T-cell (primary cell): ENCODE results near the gene CROCC2. TPM values are rescaled to one million over a fixed set of nuclear protein-coding genes. Genes with fewer than 3 reads are reported as not detected.
A peak's percentile ranks its signal among the peaks of the same experiment; 100 is the strongest.

Experiments used
- ATAC-seq, 4 experiments: fragments of 200-7000 bp in 3 of 4; fragments of 150-1000 bp in 1 of 4; cut with Tn5 transposase; replicated peaks in 1 of 4; 1 replicate in 3 of 4; 2 replicates in 1 of 4; pipeline ENCODE4 v1.10.0; 2021; ENCODE audit warnings: moderate library complexity in 3 of 4, mild to moderate bottlenecking in 2 of 4, moderate number of reproducible peaks in 1 of 4
- CTCF ChIA-PET, 2 donors: fragments of 300-600 bp; sonication (Branson Sonifier 250); formaldehyde crosslinking; loops; one replicate each; lab custom pipeline; 2022; ENCODE audit warnings: antibody characterized with exemption in 2 of 2; lab: Charles Lee
- POLR2A ChIA-PET, 2 donors: fragments of 300-600 bp; sonication (Branson Sonifier 250); formaldehyde crosslinking; loops; one replicate each; lab custom pipeline; 2022; ENCODE audit warnings: antibody characterized with exemption in 2 of 2; lab: Charles Lee
- DNase-seq, 35 experiments: peaks; one replicate each; pipeline versions ENCODE4 v3.0.0 to v3.0.0-alpha.2; 2013 to 2023
- H3K27ac ChIP-seq: one replicate; pipeline ENCODE4 v1.5.1; 2013; ENCODE audit warnings: low read length
- H3K27me3 ChIP-seq, 2 experiments: replicated peaks in 1 of 2; 1 replicate in 1 of 2; 2 replicates in 1 of 2; pipeline versions ENCODE4 v1.6.1 to v1.7.0; 2013; ENCODE audit warnings: low read length in 1 of 2, mixed read lengths in 1 of 2; ENCODE audit not compliant: control insufficient read depth in 2 of 2, insufficient read depth in 2 of 2; ENCODE audit errors: extremely low read depth in 1 of 2
- H3K36me3 ChIP-seq, 2 donors: 1 replicate in 1 of 2; 2 replicates in 1 of 2; pipeline versions ENCODE4 v1.6.1 to v1.7.0; 2013; ENCODE audit warnings: low read length in 1 of 2; ENCODE audit not compliant: control insufficient read depth in 2 of 2, insufficient read depth in 1 of 2; ENCODE audit errors: extremely low read depth in 1 of 2
- H3K4me1 ChIP-seq, 2 experiments: 1 replicate in 1 of 2; 2 replicates in 1 of 2; pipeline versions ENCODE4 v1.6.1 to v1.7.0; 2013; ENCODE audit warnings: low read length in 2 of 2, mixed read lengths in 1 of 2; ENCODE audit not compliant: insufficient read depth in 2 of 2, control insufficient read depth in 1 of 2; ENCODE audit errors: extremely low read depth in 1 of 2
- H3K4me3 ChIP-seq, 2 donors: 1 replicate in 1 of 2; 2 replicates in 1 of 2; pipeline versions ENCODE4 v1.5.1 to v1.7.0; 2013; ENCODE audit warnings: mild to moderate bottlenecking in 2 of 2, low read length in 1 of 2, moderate library complexity in 1 of 2; ENCODE audit not compliant: control insufficient read depth in 1 of 2; ENCODE audit errors: extremely low read depth in 1 of 2
- H3K9me3 ChIP-seq: 2 replicates; pipeline ENCODE4 v1.7.0; 2013
- H3K27ac Mint-ChIP-seq, 2 donors: one replicate each; pipeline ENCODE4 v1.8.0; 2020 to 2021; ENCODE audit warnings: mild to moderate bottlenecking in 2 of 2, mixed read lengths in 2 of 2
- H3K27me3 Mint-ChIP-seq, 2 donors: one replicate each; pipeline ENCODE4 v1.8.0; 2021 to 2022; ENCODE audit warnings: mixed read lengths in 2 of 2
- H3K36me3 Mint-ChIP-seq: one replicate; pipeline ENCODE4 v1.8.0; 2021; ENCODE audit warnings: mixed read lengths
- H3K4me1 Mint-ChIP-seq, 3 donors: one replicate each; pipeline ENCODE4 v1.8.0; 2020 to 2022; ENCODE audit warnings: mixed read lengths in 3 of 3, mild to moderate bottlenecking in 1 of 3
- H3K4me3 Mint-ChIP-seq, 3 donors: one replicate each; pipeline ENCODE4 v1.8.0; 2020 to 2022; ENCODE audit warnings: mild to moderate bottlenecking in 3 of 3, mixed read lengths in 3 of 3, moderate library complexity in 3 of 3
- H3K9me3 Mint-ChIP-seq, 3 donors: one replicate each; pipeline ENCODE4 v1.8.0; 2020 to 2022; ENCODE audit warnings: mixed read lengths in 3 of 3
- WGBS: methylation state at CpG from one replicate; pipeline ENCODE4 v1.1.5; 2013; ENCODE audit warnings: missing lambda C conversion rate; ENCODE audit not compliant: insufficient coverage; 5-methylcytosine and 5-hydroxymethylcytosine counted together
- total RNA-seq, 35 experiments: library from RNA in 6 of 35; stranded (reverse) in 6 of 35; fragments of 120-200 nt in 1 of 35; gene quantifications; one replicate each; pipeline versions ENCODE4 v1.2.1 to v1.2.4 and lab custom pipeline; 2013 to 2026

Gene CROCC2
- total RNA-seq, 5 donors from 2014 or later (not counting 1 experiment from before 2014, with no cell fraction given), result not detected

- no peaks in the 10 kb centered on the region for H3K4me1 ChIP-seq
- no peak overlapping the region for H3K27ac ChIP-seq
- H3K4me1 Mint-ChIP-seq, result no peaks in the 10 kb centered on the region
- WGBS, result 76% methylated on average over 7 of the region's 23 CpGs
- H3K9me3 Mint-ChIP-seq, result peaks cover 3 to 19% (median 12%) of the 10 kb centered on the region in 3 donors
- peaks cover 2% of the 10 kb centered on the region for H3K36me3 Mint-ChIP-seq
- H3K4me3 Mint-ChIP-seq, result no peak overlapping the region
- H3K27me3 ChIP-seq, result peaks cover 0 to 38% of the 10 kb centered on the region in 2 experiments
- ChIA-PET POLR2A (no interaction called here), CTCF (no interaction called here)
- DNase-seq (no peak), ATAC-seq (no peak)
- no peaks in the 10 kb centered on the region for H3K9me3 ChIP-seq
- H3K36me3 ChIP-seq, result no peaks in the 10 kb centered on the region
- H3K4me3 ChIP-seq, result no peak overlapping the region
- H3K27ac Mint-ChIP-seq, result no peak overlapping the region
- H3K27me3 Mint-ChIP-seq, result peaks cover 3 to 9% of the 10 kb centered on the region in 2 donors
Measured at GRCh38 chr2:240933966-240934700, 28.0 kb downstream of the CROCC2 start.

- Mint-ChIP-seq H3K9me3 (peaks cover 3 to 19% (median 12%) of the 10 kb centered on the region in 3 donors), H3K4me1 (no peaks in the 10 kb centered on the region), H3K4me3 (no peak overlapping the region), H3K36me3 (peaks cover 2% of the 10 kb centered on the region), H3K27ac (no peak overlapping the region), H3K27me3 (peaks cover 7 to 11% of the 10 kb centered on the region in 2 donors)
- ATAC-seq (no peak), DNase-seq (peak in 1 of 35 experiments; percentile 3)
- 80% methylated on average over 6 of the region's 12 CpGs for WGBS
- Histone ChIP-seq H3K4me1 (no peaks in the 10 kb centered on the region), H3K27me3 (peaks cover 0 to 33% of the 10 kb centered on the region in 2 experiments), H3K4me3 (no peak overlapping the region), H3K9me3 (no peaks in the 10 kb centered on the region), H3K27ac (no peak overlapping the region), H3K36me3 (no peaks in the 10 kb centered on the region)
- ChIA-PET POLR2A (no interaction called here), CTCF (no interaction called here)
Measured at GRCh38 chr2:240934701-240935102, 28.6 kb downstream of the CROCC2 start.

DNA sequence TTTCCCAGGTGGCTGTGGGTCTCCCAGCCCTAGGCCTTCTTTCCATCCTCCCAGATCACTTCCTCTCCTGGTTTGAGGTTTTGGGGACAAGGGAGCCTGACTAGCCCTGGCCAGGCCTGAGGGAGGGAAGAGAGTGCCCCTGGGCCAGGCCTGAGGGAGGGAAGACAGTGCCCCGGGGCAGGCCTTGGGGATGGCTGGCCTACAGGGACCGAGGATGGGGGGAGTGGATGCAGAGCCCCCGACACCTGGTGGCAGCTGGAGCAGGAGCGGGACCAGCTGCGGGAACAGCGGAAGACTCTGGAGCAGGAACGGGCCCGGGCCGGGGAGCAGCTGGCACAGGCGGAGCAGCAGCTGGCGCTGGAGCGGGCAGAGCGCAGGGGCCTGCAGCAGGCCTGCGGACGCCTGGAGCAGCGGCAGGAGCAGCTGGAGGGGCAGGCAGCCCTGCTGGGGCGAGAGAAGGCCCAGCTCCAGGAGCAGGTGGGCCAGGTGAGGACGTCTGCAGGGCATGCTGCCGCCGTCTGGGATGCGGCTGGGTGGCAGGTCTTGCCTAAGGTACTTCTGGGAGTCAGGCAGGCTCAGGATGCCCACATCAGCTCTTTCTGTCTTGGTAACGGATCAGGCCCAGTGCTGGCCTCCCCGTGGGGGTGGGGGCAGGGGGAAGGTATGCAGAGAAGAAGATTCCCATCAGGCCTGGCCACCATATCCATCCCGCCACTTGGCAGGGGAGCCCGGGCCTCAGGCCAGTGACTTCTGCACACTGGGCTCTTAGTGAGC is 29.2 kb downstream of the CROCC2 start:
- Mint-ChIP-seq H3K27me3 (peaks cover 9 to 15% of the 10 kb centered on the region in 2 donors), H3K4me3 (no peak overlapping the region), H3K4me1 (no peaks in the 10 kb centered on the region), H3K36me3 (peaks cover 2% of the 10 kb centered on the region), H3K9me3 (peaks cover 3 to 19% (median 12%) of the 10 kb centered on the region in 3 donors), H3K27ac (no peak overlapping the region)
- Histone ChIP-seq H3K27ac (no peak overlapping the region), H3K4me3 (no peak overlapping the region), H3K4me1 (no peaks in the 10 kb centered on the region), H3K36me3 (no peaks in the 10 kb centered on the region), H3K9me3 (no peaks in the 10 kb centered on the region), H3K27me3 (peaks cover 0 to 28% of the 10 kb centered on the region in 2 experiments)
- ATAC-seq (no peak), DNase-seq (peak in 1 of 35 experiments; percentile 3)
- WGBS, result 92% methylated on average over 24 of the region's 25 CpGs
- ChIA-PET POLR2A (no interaction called here), CTCF (no interaction called here)

- H3K27ac ChIP-seq, result no peak overlapping the region
- DNase-seq (no peak), ATAC-seq (no peak)
- H3K27me3 ChIP-seq, result peaks cover 0 to 23% of the 10 kb centered on the region in 2 experiments
- no peak overlapping the region for H3K4me3 Mint-ChIP-seq
- H3K36me3 Mint-ChIP-seq, result peaks cover 2% of the 10 kb centered on the region
- no peak overlapping the region for H3K27ac Mint-ChIP-seq
- H3K9me3 ChIP-seq, result no peaks in the 10 kb centered on the region
- no peak overlapping the region for H3K4me3 ChIP-seq
- CTCF ChIA-PET, result no interaction called here
- no peaks in the 10 kb centered on the region for H3K4me1 Mint-ChIP-seq
- H3K4me1 ChIP-seq, result no peaks in the 10 kb centered on the region
- no peaks in the 10 kb centered on the region for H3K36me3 ChIP-seq
- 85% methylated on average over 6 of the region's 9 CpGs for WGBS
- POLR2A ChIA-PET, result no interaction called here
- peaks cover 3 to 19% (median 12%) of the 10 kb centered on the region in 3 donors for H3K9me3 Mint-ChIP-seq
- H3K27me3 Mint-ChIP-seq, result peaks cover 12 to 18% of the 10 kb centered on the region in 2 donors
Measured at GRCh38 chr2:240936106-240936505, 30.0 kb downstream of the CROCC2 start.

GRCh38 chr2:240946046-240946445 is 39.9 kb downstream of the CROCC2 start:
- ATAC-seq, result no peak
- DNase-seq, result peak in 1 of 35 experiments; percentile 8
- Mint-ChIP-seq H3K4me3 (no peak overlapping the region), H3K27ac (no peak overlapping the region), H3K27me3 (peaks cover 2 to 5% of the 10 kb centered on the region in 2 donors), H3K9me3 (peaks cover 0 to 4% (median 2%) of the 10 kb centered on the region in 3 donors), H3K4me1 (no peaks in the 10 kb centered on the region), H3K36me3 (no peaks in the 10 kb centered on the region)
- Histone ChIP-seq H3K9me3 (peaks cover 3% of the 10 kb centered on the region), H3K27ac (no peak overlapping the region), H3K27me3 (peaks cover 0 to 26% of the 10 kb centered on the region in 2 experiments), H3K4me3 (no peak overlapping the region), H3K36me3 (no peaks in the 10 kb centered on the region), H3K4me1 (no peaks in the 10 kb centered on the region)
- ChIA-PET CTCF (no interaction called here), POLR2A (no interaction called here)
- WGBS, result 85% methylated on average over 7 of the region's 7 CpGs

- no peak overlapping the region for H3K4me3 ChIP-seq
- peak in 1 of 35 experiments; percentile 8 for DNase-seq
- H3K27me3 ChIP-seq, result peaks cover 0 to 27% of the 10 kb centered on the region in 2 experiments
- H3K36me3 ChIP-seq, result no peaks in the 10 kb centered on the region
- peaks cover 2% of the 10 kb centered on the region for H3K9me3 ChIP-seq
- ATAC-seq, result no peak
- H3K27ac ChIP-seq, result no peak overlapping the region
- Mint-ChIP-seq H3K27ac (no peak overlapping the region), H3K4me3 (no peak overlapping the region), H3K36me3 (no peaks in the 10 kb centered on the region), H3K9me3 (peaks cover 0 to 2% (median under 1%) of the 10 kb centered on the region in 3 donors), H3K27me3 (peaks cover 2 to 3% of the 10 kb centered on the region in 2 donors), H3K4me1 (no peaks in the 10 kb centered on the region)
- ChIA-PET POLR2A (no interaction called here), CTCF (no interaction called here)
- WGBS, result 53% methylated on average over 5 of the region's 5 CpGs
- no peaks in the 10 kb centered on the region for H3K4me1 ChIP-seq
Measured at GRCh38 chr2:240946654-240947053, 40.5 kb downstream of the CROCC2 start.
